Right lobe of liver (tissue), 4 donors: ENCODE data around the gene PTPN12.

Experiments used
- POLR2A ChIP-seq: fragments of 450-650 bp; IDR thresholded peaks from one replicate; pipeline ENCODE4 v1.6.1; 2017; ENCODE audit warnings: antibody characterized with exemption, mild to moderate bottlenecking
- TF ChIP-seq, protein P1 (sequence below), 4 donors: fragments of 200-600 bp in 3 of 4; fragments of 450-650 bp in 1 of 4; IDR thresholded peaks; one replicate each; pipeline versions ENCODE4 v1.5.1 to v1.8.0; 2016 to 2022; ENCODE audit warnings: antibody characterized with exemption in 4 of 4, mild to moderate bottlenecking in 2 of 4
- donor health status: DM: no; HTN: no; CAD: no.
- donor health status: DM: no; HTN: no; CAD: no.
- donor health status: DM: no; HTN: yes; CAD: no.

DNA sequence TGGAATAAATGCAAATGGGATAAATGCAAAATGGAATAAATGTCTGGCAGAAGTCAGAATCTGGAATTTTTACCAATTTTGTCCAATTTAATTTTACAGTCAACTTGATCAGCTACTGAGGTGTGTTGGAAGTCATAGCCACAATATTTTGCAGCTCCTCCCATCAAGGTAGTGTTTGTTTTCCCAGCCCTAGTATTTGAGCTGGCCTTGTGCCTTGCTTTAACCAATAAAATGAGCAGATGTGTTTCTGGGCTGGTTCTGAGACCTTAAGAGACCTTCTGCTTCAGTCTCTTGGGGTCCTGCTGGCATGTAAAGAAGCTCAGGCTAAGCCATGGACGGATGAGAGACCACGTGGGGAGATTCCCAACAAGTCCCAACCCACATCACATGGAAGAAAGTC, 116.5 kb downstream of the PTPN12 start:
- TF ChIP-seq, protein P1, sequence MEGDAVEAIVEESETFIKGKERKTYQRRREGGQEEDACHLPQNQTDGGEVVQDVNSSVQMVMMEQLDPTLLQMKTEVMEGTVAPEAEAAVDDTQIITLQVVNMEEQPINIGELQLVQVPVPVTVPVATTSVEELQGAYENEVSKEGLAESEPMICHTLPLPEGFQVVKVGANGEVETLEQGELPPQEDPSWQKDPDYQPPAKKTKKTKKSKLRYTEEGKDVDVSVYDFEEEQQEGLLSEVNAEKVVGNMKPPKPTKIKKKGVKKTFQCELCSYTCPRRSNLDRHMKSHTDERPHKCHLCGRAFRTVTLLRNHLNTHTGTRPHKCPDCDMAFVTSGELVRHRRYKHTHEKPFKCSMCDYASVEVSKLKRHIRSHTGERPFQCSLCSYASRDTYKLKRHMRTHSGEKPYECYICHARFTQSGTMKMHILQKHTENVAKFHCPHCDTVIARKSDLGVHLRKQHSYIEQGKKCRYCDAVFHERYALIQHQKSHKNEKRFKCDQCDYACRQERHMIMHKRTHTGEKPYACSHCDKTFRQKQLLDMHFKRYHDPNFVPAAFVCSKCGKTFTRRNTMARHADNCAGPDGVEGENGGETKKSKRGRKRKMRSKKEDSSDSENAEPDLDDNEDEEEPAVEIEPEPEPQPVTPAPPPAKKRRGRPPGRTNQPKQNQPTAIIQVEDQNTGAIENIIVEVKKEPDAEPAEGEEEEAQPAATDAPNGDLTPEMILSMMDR (IDR thresholded peaks at IDR 0.05), result no peak
- TF ChIP-seq POLR2A, result no peak
